Stimulated activated CD4-positive, alpha-beta T cell treated with anti-CD3 and anti-CD28 coated beads, TNF-alpha, amount 100 ng/mL, for 48 hours (primary cell): Measurements from ENCODE around the gene C16orf89.
"Not testable (repeated sequence)": the region's sequence is repeated elsewhere in the genome, so short reads cannot be mapped to it uniquely, and the experiment has no call there.

ENCODE experiments used
- DNase-seq, 3 donors: peaks; one replicate each; pipeline ENCODE4 v3.0.0-alpha.2; 2020; ENCODE audit warnings: low read depth in 3 of 3

The C16orf89 gene

GRCh38 chr16:5059386-5060072 is 6.2 kb downstream of the C16orf89 start:
- DNase-seq: no peak

DNA sequence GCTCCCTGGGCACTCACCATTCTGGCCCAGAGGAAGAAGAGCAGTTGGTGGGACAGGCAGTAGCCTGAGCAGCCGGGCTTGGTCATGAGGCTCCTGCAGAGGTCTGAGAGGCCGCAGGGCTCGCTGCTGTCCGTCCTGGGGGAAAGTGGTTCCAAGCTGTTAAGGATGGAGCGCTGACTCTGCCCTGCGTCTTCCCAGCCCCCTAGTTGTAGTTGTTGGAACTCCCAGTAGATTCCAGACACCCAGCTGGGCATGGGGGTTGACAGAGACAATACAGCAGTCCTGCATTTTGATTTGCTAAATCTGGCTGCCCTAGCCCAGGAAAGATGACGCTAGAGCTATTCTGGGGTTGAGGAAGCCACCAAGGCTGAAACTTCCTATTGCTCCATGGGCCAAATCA is 7.3 kb downstream of the C16orf89 start:
- DNase-seq: no peak

DNA sequence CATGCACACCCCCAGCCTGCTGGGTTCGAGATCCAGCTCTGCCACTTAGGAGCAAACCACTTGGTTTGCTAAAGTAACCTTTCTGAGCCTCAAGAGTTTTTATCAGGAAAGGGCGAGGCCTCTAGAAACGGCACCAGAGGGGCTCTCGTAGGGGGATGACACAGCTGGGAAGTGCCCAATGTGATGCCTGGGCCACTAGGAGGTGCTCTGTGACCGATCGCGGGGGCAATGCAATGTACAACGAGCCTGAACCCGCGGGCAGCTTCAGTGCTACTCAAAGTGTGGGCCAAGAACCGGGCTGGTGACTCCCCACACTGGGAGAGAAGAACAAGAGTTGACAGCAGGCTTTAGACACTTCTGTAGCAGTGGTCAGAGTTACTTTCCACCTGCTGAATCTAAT is 9.4 kb downstream of the C16orf89 start:
- DNase-seq: peak in 2 of 3 donors; percentile 18 to 19

- DNase-seq: no peak
Measured at GRCh38 chr16:5054876-5055865, 10.6 kb downstream of the C16orf89 start.

DNA sequence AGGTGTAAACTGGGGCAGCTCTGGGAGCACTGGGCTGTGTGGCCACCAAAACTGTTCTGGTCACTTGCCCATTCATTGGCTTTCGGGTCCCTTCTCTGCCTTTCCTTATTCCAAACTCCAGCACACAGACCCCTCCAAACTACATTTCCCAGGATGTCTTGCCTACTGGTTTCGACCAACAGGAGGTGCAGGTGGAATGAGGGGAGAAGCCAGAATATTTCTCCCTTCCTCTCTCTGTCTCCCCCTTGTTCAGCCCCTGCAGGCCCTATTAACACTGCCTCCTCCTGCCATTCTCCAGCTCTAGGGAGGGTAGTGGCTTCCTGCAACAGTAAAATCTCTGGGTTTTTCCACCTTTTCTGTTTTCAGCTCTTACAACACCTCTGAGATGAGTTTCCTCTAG is 18.8 kb downstream of the C16orf89 start:
- DNase-seq: no peak

GRCh38 chr16:5045499-5046115 is 20.1 kb downstream of the C16orf89 start:
- no peak for DNase-seq

GRCh38 chr16:5044581-5044980 is 21.2 kb downstream of the C16orf89 start:
- DNase-seq: not testable (repeated sequence)

- DNase-seq: no peak
Measured at GRCh38 chr16:5044011-5044540, 21.7 kb downstream of the C16orf89 start.

DNA sequence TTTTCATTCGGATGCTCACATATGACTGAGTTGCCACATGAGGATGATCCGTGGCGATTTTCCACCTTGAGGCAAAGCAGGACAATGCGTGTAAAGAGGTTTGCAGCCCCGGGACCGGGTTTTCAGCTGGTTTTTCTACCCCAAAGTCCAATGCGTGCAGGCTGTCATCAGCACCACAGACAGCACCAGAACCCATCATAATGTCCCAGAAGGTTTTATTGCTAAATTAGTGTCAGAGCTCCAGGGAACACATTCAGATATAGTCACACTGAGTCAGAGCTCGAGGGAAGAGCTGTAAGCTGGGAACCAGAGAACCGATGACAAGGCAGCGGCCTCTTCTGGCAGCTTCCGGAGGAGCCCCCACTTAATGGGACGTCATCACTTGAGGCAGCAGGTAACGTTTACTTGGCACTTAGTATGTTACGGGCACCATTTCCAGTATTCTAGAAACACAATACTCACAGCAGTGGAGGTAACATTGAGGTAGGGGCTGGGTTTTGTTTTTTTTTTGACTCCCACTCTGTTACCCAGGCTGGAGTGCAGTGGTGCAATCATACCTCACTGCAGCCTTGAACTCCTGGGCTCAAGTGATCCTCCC is 23.1 kb downstream of the C16orf89 start:
- DNase-seq: no peak

DNA sequence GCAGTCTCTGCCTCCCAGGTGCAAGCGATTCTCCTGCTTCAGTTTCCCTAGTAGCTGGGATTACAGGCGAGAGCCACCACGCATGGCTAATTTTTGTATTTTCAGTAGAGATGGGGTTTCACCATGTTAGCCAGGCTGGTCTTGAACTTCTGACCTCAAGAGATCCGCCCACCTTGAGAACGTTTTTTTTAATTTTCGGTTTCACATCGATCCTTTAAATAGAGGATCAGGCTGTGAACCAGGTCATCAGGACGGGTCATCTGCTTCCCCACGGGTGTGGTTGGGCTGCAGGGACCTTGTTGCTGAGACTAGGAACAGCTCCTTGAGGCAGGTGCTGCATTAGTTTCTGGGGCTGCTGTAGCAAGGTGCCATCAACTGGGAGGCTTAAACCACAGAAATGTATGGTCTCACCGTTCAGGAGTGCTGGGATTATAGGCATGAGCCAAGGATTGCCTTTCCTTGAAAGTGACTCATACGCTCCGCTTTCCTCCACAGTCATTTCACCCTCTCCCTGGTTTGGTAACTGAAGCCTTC is 24.1 kb downstream of the C16orf89 start:
- DNase-seq: no peak

DNA sequence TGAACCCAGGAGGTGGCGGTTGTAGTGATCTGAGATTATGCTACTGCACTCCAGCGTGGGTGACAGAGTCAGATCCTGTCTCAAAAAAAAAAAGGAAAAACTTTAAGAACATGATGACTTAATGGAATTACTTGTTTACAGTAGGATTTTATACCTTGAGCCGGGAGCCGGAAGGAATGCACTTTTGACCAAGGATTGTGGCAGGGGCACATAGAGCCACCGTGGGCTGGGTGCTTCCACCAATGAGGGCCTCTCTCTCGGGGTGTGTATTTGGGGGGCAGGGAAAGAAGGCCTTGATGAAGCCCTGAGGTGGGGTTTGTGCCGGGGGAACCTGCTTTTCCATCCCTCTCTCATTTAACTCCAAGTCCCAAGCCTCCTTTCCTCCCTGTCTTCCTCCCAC is 25.3 kb downstream of the C16orf89 start:
- DNase-seq: no peak

DNA sequence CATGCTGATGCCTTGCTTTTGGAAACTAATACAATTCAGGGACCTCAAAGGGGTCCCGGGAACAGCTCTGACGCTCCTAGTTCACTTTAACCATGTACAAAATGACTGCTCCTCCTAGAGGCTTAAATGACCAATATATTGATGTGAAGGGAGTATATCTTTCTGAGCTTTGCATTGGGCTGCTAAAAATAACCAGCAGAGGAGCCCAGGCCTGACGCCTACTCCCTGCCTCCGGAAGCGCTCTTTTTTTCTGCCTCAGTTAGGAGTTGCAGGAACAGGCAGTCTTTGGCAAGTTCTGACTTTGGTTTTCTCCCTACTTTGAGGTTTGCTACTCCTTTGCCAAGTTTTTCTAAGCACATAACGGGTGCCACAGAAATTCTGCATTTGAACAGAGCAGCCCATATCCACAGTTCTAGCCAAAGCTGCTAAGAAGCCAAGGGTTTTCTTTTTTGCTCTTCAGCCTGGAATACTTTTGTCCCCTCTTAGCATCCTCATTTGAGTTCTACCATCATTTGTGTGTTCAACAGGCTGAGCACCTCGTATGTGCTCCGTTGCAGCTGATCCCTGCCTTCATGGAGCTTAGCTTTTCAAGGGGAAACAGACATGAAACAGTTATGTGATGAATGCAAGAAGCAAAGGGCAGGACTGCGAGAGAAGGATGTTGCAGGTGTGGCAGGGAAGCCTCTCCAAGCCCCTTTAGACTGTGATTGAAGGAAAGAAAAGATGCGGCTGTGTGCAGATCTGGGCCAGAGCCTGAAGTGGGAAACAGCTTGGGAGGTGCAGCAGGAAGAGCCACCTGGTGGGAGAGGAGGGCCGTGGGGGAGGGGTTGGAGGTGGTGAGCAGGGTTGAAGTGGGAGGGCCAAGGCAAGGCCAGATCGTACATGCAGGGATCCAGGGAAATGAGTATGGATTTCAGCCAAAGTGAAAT is 29.3 kb downstream of the C16orf89 start:
- DNase-seq: no peak

- DNase-seq: no peak
Measured at GRCh38 chr16:5035909-5036227, 29.9 kb downstream of the C16orf89 start.

DNA sequence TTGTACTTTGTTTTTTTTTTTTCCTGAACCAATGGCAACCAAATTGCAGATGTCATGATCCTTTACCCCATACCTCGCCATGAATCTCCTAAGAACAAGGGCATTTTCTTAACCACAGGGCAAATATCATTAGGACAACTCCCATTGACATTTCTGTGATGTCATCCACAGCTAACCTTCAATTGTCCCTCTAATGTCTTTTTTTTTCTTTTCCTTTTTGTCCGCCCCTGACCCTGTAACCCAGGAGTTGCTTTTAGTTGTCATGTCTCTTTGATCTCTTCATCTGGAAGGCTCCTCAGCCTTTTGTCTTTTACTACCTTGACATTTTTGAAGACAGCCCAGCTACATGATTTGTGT is 31.6 kb downstream of the C16orf89 start:
- DNase-seq: no peak

- DNase-seq: peak; percentile 64 to 81 (median 70)
Measured at GRCh38 chr16:5033256-5034166, 32.2 kb downstream of the C16orf89 start, which contains the start of gene NAGPA. NAGPA (minus strand) TSS chr16:5033935; CDS start chr16:5033914, 21 bp downstream.

- no peak for DNase-seq
Measured at GRCh38 chr16:5032748-5033167, 33.0 kb downstream of the C16orf89 start.

GRCh38 chr16:5031601-5032000 is 34.2 kb downstream of the C16orf89 start:
- DNase-seq: no peak

DNA sequence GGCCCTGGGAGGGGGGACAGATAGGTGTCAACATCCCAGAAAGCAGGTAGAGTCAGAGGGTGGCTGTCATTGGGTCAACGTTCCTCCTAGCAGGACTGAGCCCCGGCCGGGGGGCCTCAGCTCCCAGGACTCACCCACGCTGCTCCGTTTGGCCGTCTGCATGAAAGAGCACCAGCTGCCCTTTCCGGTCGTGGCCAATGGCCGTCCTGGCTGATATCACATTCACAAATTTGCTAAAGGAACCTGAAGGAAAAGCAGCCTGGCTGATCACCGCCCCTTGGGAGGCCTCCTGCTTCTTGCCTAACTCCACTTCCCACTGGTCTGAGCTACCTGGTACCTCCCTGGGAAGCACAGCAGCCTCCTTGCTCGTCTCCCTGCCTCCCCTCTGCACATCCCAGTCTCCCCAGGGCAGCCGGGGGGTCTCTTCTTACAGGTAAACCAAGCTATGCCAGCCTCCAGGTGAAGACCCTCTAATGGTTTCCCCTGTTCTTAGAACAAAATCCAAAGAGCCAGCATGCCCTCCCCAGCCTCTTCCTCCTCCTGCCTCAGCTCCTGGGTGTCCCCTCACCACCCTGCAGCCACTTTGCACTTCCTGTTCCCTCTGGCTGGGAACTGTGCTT is 35.4 kb downstream of the C16orf89 start:
- DNase-seq: no peak

- no peak for DNase-seq
Measured at GRCh38 chr16:5028950-5029475, 36.7 kb downstream of the C16orf89 start.
